Liver (tissue), 9 donors: Measurements from ENCODE around the gene C13orf42. TPM values are rescaled to one million over a fixed set of nuclear protein-coding genes. Genes with fewer than 3 reads are reported as not detected.

Experiments
- DNase-seq: peaks from one replicate; pipeline ENCODE4 v3.0.0-alpha.2; 2017; ENCODE audit warnings: low spot score
- H3K27ac ChIP-seq, 2 donors: one replicate each; pipeline ENCODE4 v1.7.0; 2013; ENCODE audit warnings: inconsistent platforms in 2 of 2, low read length in 2 of 2, control low read depth in 1 of 2, low read depth in 1 of 2, mild to moderate bottlenecking in 1 of 2
- H3K27me3 ChIP-seq, 4 donors: one replicate each; pipeline versions ENCODE4 v1.6.1 to v1.7.0; 2013; ENCODE audit warnings: low read length in 3 of 4, inconsistent platforms in 1 of 4, mild to moderate bottlenecking in 1 of 4, moderate library complexity in 1 of 4; ENCODE audit not compliant: control insufficient read depth in 4 of 4, insufficient read depth in 4 of 4
- H3K36me3 ChIP-seq, 4 donors: one replicate each; pipeline versions ENCODE4 v1.6.1 to v1.7.0; 2013; ENCODE audit warnings: low read length in 3 of 4, mild to moderate bottlenecking in 3 of 4, low read depth in 1 of 4, moderate library complexity in 1 of 4; ENCODE audit not compliant: control insufficient read depth in 4 of 4, insufficient read depth in 3 of 4
- H3K4me1 ChIP-seq, 4 donors: one replicate each; pipeline versions ENCODE4 v1.6.1 to v1.7.0; 2013; ENCODE audit warnings: low read length in 3 of 4, mild to moderate bottlenecking in 3 of 4, moderate library complexity in 1 of 4; ENCODE audit not compliant: control insufficient read depth in 4 of 4, insufficient read depth in 4 of 4
- H3K4me3 ChIP-seq, 3 donors: one replicate each; pipeline versions ENCODE4 v1.6.1 to v1.7.0; 2013; ENCODE audit warnings: low read length in 3 of 3, control low read depth in 1 of 3, low read depth in 1 of 3, mild to moderate bottlenecking in 1 of 3
- H3K9ac ChIP-seq, 2 donors: one replicate each; pipeline ENCODE4 v1.7.0; 2013; ENCODE audit warnings: low read length in 2 of 2, mild to moderate bottlenecking in 2 of 2, moderate library complexity in 2 of 2, control low read depth in 1 of 2, low read depth in 1 of 2
- H3K9me3 ChIP-seq, 4 donors: one replicate each; pipeline versions ENCODE4 v1.6.1 to v1.7.0; 2013; ENCODE audit warnings: low read length in 3 of 4; ENCODE audit not compliant: control insufficient read depth in 4 of 4
- CTCF ChIP-seq: fragments of 150-350 bp; IDR thresholded peaks from 2 replicates; pipeline ENCODE4 v1.5.1; 2017; ENCODE audit warnings: improper control_type of control experiment, low read depth, low read length; ENCODE audit not compliant: missing input control
- EGR1 ChIP-seq, 2 donors: IDR thresholded peaks; 2 replicates each; pipeline ENCODE4 v1.6.1; 2016 to 2018; ENCODE audit warnings: antibody characterized with exemption in 2 of 2, low read depth in 2 of 2
- FOXA2 ChIP-seq: IDR thresholded peaks from 2 replicates; pipeline ENCODE4 v1.6.1; 2016; ENCODE audit warnings: antibody characterized with exemption
- GABPA ChIP-seq, 2 donors: IDR thresholded peaks in 1 of 2; conservative IDR thresholded peaks in 1 of 2; 2 replicates each; pipeline ENCODE4 v1.6.1; 2016; ENCODE audit warnings: antibody characterized with exemption in 2 of 2, mild to moderate bottlenecking in 1 of 2, moderate library complexity in 1 of 2
- JUND ChIP-seq, 2 donors: IDR thresholded peaks; 2 replicates each; pipeline ENCODE4 v1.6.1; 2016; ENCODE audit warnings: antibody characterized with exemption in 2 of 2
- NR2F2 ChIP-seq: IDR thresholded peaks from 2 replicates; pipeline ENCODE4 v1.6.1; 2016; ENCODE audit warnings: antibody characterized with exemption
- RAD21 ChIP-seq, 2 donors: IDR thresholded peaks; 2 replicates each; pipeline ENCODE4 v1.6.1; 2016; ENCODE audit warnings: antibody characterized with exemption in 2 of 2, mild to moderate bottlenecking in 2 of 2
- REST ChIP-seq: IDR thresholded peaks from 2 replicates; pipeline ENCODE4 v1.6.1; 2016; ENCODE audit warnings: antibody characterized with exemption, mild to moderate bottlenecking
- RXRA ChIP-seq, 2 donors: IDR thresholded peaks; 2 replicates each; pipeline ENCODE4 v1.6.1; 2017 to 2018; ENCODE audit warnings: antibody characterized with exemption in 2 of 2, mild to moderate bottlenecking in 1 of 2
- TAF1 ChIP-seq: conservative IDR thresholded peaks from 2 replicates; pipeline ENCODE4 v1.6.1; 2016; ENCODE audit warnings: antibody characterized with exemption, mild to moderate bottlenecking
- YY1 ChIP-seq: IDR thresholded peaks from 2 replicates; pipeline ENCODE4 v1.6.1; 2016; ENCODE audit warnings: antibody characterized with exemption, mild to moderate bottlenecking
- ZBTB33 ChIP-seq: IDR thresholded peaks from 2 replicates; pipeline ENCODE4 v1.6.1; 2016; ENCODE audit warnings: antibody characterized with exemption
- WGBS: extraction: QIAGEN DNeasy Blood & Tissue Kit; methylation state at CpG from one replicate; pipeline ENCODE4 v1.1.7; 2013; 5-methylcytosine and 5-hydroxymethylcytosine counted together
- polyA plus RNA-seq, 2 donors: library from polyadenylated mRNA; stranded (reverse) in 1 of 2; unstranded in 1 of 2; fragments of 200-250 nt in 1 of 2; fragments of >200 nt in 1 of 2; fragmentation: Nextera tagmentation in 1 of 2; extraction: Ambion mirVana in 1 of 2; gene quantifications; one replicate each; pipeline versions ENCODE4 v1.2.1 to v1.2.3, GENCODE V29; 2013 to 2015
- total RNA-seq, 2 donors: library from RNA; depleted of rRNA; stranded (reverse); fragments of >200 nt; gene quantifications; one replicate each; pipeline ENCODE4 v1.2.3, GENCODE V29; 2014
- donor health status: healthy.
- donor health status: healthy.
- donor health status: healthy.
- donor health status: healthy.
- donor health status: healthy.

C13orf42 gene
- total and polyA plus RNA-seq, 4 donors = 0.08 TPM; not detected in 3

DNA sequence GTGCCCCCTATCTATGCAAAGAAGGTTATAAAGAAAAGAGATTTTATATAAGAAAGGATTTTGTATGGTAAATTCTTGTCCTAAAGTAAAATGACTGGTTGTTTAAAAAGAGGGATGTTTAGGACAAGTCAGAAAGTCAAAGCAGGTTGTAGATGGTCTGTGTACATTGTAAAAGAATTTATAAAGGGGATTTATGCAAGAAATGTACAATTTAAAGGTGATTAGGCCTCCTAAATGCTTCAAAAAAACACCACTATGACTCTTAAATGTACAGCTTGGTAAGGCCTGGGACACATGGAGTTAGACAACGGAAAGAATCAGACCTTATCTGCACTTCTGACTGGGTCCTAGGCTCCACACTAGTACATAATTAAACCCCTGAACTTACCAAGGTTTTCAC, 19.3 kb upstream of the C13orf42 start:
- H3K27me3 ChIP-seq = no peaks in the 10 kb centered on the region
- DNase-seq = no peak
- H3K36me3 ChIP-seq = no peaks in the 10 kb centered on the region
- no peak overlapping the region for H3K4me3 ChIP-seq
- no peaks in the 10 kb centered on the region for H3K9me3 ChIP-seq
- H3K4me1 ChIP-seq = peaks cover under 1 to 14% (median 8%) of the 10 kb centered on the region in 4 donors
- H3K27ac ChIP-seq = no peak overlapping the region
- H3K9ac ChIP-seq = no peak overlapping the region
- WGBS = 97% methylated on average over 1 of the region's 1 CpG
- no peak for TF ChIP-seq NR2F2
- no peak for TF ChIP-seq RXRA (IDR thresholded peaks at IDR 0.05)
- TF ChIP-seq YY1 = no peak
- TF ChIP-seq REST = no peak
- TF ChIP-seq EGR1 (IDR thresholded peaks at IDR 0.05; ENCODE audit: low read depth in 2 of 2) = no peak
- no peak for TF ChIP-seq TAF1
- TF ChIP-seq JUND (IDR thresholded peaks at IDR 0.05) = no peak
- TF ChIP-seq GABPA (IDR thresholded peaks at IDR 0.05 in 1 of 2, conservative IDR thresholded peaks at IDR 0.05 in 1 of 2) = no peak
- TF ChIP-seq FOXA2 = no peak

GRCh38 chr13:51125495-51126226, 14.6 kb upstream of the C13orf42 start:
- 47% methylated on average over 7 of the region's 7 CpGs for WGBS
- no peaks in the 10 kb centered on the region for H3K36me3 ChIP-seq
- H3K9me3 ChIP-seq = no peaks in the 10 kb centered on the region
- no peak overlapping the region for H3K9ac ChIP-seq
- TF ChIP-seq ZBTB33 (no peak), CTCF (peak; percentile 60), RAD21 (IDR thresholded peaks at IDR 0.05) (peak; percentile 77 to 89)
- H3K27ac ChIP-seq = no peak overlapping the region
- H3K4me1 ChIP-seq = peaks cover 4 to 28% (median 21%) of the 10 kb centered on the region in 4 donors
- no peaks in the 10 kb centered on the region for H3K27me3 ChIP-seq
- DNase-seq = no peak
- no peak overlapping the region for H3K4me3 ChIP-seq
